GM13977 (cell line): Measurements from ENCODE around the gene DYNC2I2.

Experiments
- DNase-seq: peaks from one replicate; pipeline ENCODE4 v3.0.0; 2012; ENCODE audit warnings: low spot score
- in situ Hi-C: fragments of 300-500 bp; cut with MboI; formaldehyde crosslinking; loops from one replicate; pipeline ENCODE4 v1.12.0; 2022; ENCODE audit warnings: low sequenced_read_pairs, low pct_unique_long_range_greater_than_20kb, mixed read lengths, inconsistent platforms; ENCODE audit not compliant: unreplicated experiment
- TF ChIP-seq, protein P1 (sequence below): IDR thresholded peaks from 2 replicates; pipeline ENCODE4 v1.5.1; 2012; ENCODE audit warnings: mild to moderate bottlenecking, control low read depth; ENCODE audit not compliant: insufficient read depth; ENCODE audit errors: extremely low read depth, missing control alignments

The DYNC2I2 gene

DNA sequence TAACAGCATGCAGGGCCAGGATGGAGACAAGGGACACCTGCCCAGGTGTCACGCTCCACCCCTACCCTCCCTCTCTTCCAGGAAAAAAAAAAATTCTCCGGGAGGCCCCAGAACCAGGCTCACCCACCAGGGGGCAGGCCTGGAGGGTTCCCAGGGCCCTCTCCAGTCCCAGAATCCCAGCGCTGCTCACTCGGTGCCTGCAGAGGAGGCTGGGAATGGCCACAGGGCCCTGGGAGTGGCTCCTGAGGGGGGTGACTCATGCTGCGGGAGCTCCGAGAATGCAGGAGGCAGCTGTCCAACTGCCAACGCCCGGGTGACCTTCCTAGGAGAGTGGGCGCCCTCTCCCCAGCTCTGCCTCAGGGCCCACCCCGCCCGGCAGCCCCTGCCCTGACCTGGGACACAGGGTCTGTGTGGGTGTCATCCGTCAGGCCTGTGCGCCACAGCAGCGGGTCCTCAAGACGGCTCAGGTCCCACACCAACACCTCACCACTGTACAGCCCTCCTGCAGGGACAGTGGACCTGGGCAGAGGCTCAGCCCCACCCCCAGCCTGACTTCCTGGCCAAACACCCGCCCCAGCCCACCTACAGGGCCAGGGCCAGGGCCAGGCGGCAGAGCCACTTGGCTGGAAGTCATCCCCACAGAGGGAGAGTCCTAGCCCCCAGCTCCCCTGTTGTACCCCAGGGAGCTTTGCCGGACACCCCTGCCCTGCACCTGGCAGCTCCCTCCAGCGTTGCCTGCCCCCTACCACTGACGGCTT is 21.2 kb downstream of the DYNC2I2 start:
- no peak for DNase-seq
- in situ Hi-C loops: no loop called here

DNA sequence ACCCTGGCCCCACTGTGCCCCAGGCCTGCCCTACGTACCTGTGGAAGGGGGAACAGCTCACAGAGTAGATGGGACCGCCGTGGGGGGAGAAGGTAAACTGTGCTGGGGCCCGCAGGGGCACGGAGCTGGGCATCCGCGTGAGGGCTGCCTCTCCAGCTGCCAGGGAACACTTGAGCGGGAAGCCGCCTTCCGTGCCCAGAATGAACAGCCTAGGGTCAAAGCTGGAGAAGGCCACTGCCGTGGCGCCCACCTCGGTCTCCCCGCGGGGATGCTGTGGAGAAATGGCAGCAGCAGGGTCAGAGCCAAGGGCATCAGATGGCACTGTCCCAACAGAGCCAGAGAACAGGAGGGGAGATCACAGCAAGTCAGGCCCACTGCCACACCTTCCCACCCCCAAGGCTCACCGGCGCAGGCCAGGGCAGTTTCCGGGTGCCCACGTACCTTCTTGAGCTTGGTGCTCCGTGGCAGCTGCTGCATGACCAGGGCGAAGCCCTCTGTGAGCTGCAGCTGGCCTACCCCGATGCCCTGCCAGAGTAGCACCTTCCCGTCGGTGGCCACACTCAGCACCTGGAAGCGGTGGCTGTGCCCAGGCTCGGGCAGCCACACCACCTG is 21.9 kb downstream of the DYNC2I2 start:
- in situ Hi-C loops: no loop called here
- TF ChIP-seq, protein P1, sequence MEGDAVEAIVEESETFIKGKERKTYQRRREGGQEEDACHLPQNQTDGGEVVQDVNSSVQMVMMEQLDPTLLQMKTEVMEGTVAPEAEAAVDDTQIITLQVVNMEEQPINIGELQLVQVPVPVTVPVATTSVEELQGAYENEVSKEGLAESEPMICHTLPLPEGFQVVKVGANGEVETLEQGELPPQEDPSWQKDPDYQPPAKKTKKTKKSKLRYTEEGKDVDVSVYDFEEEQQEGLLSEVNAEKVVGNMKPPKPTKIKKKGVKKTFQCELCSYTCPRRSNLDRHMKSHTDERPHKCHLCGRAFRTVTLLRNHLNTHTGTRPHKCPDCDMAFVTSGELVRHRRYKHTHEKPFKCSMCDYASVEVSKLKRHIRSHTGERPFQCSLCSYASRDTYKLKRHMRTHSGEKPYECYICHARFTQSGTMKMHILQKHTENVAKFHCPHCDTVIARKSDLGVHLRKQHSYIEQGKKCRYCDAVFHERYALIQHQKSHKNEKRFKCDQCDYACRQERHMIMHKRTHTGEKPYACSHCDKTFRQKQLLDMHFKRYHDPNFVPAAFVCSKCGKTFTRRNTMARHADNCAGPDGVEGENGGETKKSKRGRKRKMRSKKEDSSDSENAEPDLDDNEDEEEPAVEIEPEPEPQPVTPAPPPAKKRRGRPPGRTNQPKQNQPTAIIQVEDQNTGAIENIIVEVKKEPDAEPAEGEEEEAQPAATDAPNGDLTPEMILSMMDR: no peak
- no peak for DNase-seq

More for the DNA sequence above, 21.2 kb downstream of the DYNC2I2 start:
- TF ChIP-seq, protein P1: peak; percentile 20

DNA sequence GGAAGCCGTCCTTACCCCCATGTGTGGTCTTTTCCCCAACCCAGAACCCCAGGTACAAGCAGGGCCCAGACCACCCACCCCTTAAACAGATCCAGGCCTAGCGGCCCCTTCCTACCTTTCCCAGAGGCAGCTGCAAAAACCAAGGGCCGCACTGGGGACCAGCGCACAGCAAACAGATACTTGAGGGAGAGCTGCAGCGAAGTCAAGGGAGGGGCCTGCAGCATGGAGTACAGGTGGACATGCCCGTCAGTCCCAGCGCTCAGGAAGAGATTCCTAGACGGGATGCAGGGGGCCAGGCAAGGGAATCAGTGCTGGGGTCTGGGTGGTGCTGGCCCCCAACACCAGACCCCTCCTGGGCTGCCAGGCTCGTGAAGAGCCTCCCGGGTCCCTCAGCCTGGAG is 22.5 kb downstream of the DYNC2I2 start:
- in situ Hi-C loops: no loop called here
- TF ChIP-seq, protein P1: no peak
- DNase-seq: peak; percentile 23

DNA sequence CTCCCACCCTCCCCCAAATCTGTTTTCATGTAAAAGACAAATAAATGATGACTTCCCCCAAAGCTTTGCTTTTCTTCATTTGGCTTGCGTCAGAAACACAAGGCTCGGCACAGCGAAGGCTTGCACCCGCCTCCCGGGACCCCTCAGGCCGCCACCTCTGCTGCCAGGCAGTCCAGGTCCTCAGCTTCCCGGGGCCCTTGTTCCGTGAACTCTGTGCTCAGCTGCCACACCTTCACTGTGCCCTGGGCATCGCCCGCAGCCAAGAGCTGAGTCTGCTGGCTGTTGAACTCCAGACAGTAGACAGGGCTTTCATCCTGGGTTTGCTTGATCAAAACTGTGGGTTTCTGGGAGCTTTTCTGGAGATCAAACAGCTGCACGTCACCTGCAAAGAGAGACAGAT is 23.0 kb downstream of the DYNC2I2 start:
- in situ Hi-C loops: no loop called here
- TF ChIP-seq, protein P1: no peak
- DNase-seq: no peak

DNA sequence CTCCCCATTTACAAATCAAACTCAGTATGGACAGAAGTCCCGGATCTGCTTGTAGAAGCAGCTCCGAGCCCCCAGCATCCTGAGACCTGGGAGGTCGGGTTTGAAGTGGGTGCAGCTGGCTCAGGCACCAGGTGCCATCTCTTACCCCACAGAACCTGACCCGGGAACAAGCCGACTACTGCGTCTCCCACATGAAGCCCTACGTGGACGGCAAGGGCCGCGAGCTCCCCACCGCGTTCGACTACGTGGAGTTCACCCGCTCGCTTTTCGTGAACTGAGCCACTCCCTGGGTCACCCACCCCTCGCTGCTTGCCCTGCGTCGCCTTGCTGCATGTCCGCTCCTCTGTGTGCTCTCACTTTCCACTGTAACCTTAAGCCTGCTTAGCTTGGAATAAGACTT is 23.6 kb downstream of the DYNC2I2 start:
- TF ChIP-seq, protein P1: no peak
- in situ Hi-C loops: no loop called here
- DNase-seq: no peak

DNA sequence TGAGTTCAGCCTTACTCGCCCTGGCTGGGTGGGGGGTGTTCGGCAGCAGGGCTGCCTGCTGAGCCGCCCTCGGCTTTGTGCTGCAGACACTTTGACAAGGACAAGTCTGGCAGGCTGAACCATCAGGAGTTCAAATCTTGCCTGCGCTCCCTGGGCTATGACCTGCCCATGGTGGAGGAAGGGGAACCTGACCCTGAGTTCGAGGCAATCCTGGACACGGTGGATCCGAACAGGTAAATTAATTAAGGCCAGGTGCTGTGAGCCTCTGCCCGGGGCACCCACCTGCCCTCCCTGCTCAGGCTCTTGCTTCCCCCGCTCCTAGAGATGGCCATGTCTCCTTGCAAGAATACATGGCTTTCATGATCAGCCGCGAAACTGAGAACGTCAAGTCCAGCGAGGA is 24.2 kb downstream of the DYNC2I2 start:
- no peak for DNase-seq
- TF ChIP-seq, protein P1: no peak
- in situ Hi-C loops: no loop called here
